IPS DF 19.7 (cell line): ENCODE data around the gene KPNA1.
"Not testable (repeated sequence)": the region's sequence is repeated elsewhere in the genome, so short reads cannot be mapped to it uniquely, and the experiment has no call there.

ENCODE experiments used
- DNase-seq: peaks from one replicate; pipeline ENCODE4 v3.0.0-alpha.2; 2013; ENCODE audit warnings: low read depth, low spot score

Gene KPNA1

GRCh38 chr3:122476532-122476931, 38.2 kb downstream of the KPNA1 start:
- no peak for DNase-seq

GRCh38 chr3:122475316-122475715, 39.4 kb downstream of the KPNA1 start:
- no peak for DNase-seq

GRCh38 chr3:122469659-122470058, 45.1 kb downstream of the KPNA1 start:
- DNase-seq = no peak

- peak; percentile 23 for DNase-seq
Observed at GRCh38 chr3:122468896-122469533, 45.7 kb downstream of the KPNA1 start.

- DNase-seq = no peak
Observed at GRCh38 chr3:122466701-122467240, 48.0 kb downstream of the KPNA1 start.

- no peak for DNase-seq
Observed at GRCh38 chr3:122464659-122465058, 50.1 kb downstream of the KPNA1 start.

GRCh38 chr3:122462406-122462805, 52.3 kb downstream of the KPNA1 start:
- DNase-seq = no peak

GRCh38 chr3:122461806-122462205, 52.9 kb downstream of the KPNA1 start:
- no peak for DNase-seq

- DNase-seq = no peak
Observed at GRCh38 chr3:122458992-122459391, 55.7 kb downstream of the KPNA1 start.

- DNase-seq = no peak
Observed at GRCh38 chr3:122457706-122458105, 57.0 kb downstream of the KPNA1 start.

GRCh38 chr3:122456074-122456473, 58.7 kb downstream of the KPNA1 start:
- DNase-seq = no peak

GRCh38 chr3:122451371-122451770, 63.4 kb downstream of the KPNA1 start:
- DNase-seq = no peak

- DNase-seq = not testable (repeated sequence)
Observed at GRCh38 chr3:122448218-122448617, 66.5 kb downstream of the KPNA1 start.

- DNase-seq = not testable (repeated sequence)
Observed at GRCh38 chr3:122444491-122444887, 70.2 kb downstream of the KPNA1 start.

GRCh38 chr3:122443762-122444490, 70.8 kb downstream of the KPNA1 start:
- not testable (repeated sequence) for DNase-seq

GRCh38 chr3:122443090-122443489, 71.6 kb downstream of the KPNA1 start:
- peak; percentile 88 for DNase-seq

- no peak for DNase-seq
Observed at GRCh38 chr3:122435950-122436349, 78.8 kb downstream of the KPNA1 start.

- no peak for DNase-seq
Observed at GRCh38 chr3:122430371-122430770, 84.4 kb downstream of the KPNA1 start.

- DNase-seq = no peak
Observed at GRCh38 chr3:122427857-122428471, 86.8 kb downstream of the KPNA1 start.

GRCh38 chr3:122421836-122422235, 92.9 kb downstream of the KPNA1 start:
- DNase-seq = no peak

GRCh38 chr3:122421101-122421500, 93.6 kb downstream of the KPNA1 start:
- DNase-seq = no peak

GRCh38 chr3:122416966-122417365, 97.8 kb downstream of the KPNA1 start:
- DNase-seq = no peak
